Measurements from ENCODE around the gene ACBD6.

Gene ACBD6

DNA sequence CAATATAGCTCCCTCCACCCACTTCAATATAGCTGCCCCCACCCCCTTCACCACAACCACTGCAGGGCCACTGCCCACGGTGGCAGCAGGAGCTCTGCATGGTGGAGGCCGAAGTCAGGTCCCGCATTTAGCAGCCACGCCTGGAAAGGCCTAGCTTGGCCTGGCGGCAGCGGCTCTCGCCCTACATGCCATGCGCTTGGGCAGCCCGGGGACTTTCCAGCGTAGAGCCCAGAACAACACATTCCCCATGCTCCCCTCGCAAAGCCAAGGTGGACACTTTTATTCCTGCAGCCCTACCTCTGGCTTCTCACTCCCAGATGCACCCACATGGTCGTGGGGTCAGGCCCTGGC lies 235.2 kb downstream of the ACBD6 start:
- DNase-seq: no peak

DNA sequence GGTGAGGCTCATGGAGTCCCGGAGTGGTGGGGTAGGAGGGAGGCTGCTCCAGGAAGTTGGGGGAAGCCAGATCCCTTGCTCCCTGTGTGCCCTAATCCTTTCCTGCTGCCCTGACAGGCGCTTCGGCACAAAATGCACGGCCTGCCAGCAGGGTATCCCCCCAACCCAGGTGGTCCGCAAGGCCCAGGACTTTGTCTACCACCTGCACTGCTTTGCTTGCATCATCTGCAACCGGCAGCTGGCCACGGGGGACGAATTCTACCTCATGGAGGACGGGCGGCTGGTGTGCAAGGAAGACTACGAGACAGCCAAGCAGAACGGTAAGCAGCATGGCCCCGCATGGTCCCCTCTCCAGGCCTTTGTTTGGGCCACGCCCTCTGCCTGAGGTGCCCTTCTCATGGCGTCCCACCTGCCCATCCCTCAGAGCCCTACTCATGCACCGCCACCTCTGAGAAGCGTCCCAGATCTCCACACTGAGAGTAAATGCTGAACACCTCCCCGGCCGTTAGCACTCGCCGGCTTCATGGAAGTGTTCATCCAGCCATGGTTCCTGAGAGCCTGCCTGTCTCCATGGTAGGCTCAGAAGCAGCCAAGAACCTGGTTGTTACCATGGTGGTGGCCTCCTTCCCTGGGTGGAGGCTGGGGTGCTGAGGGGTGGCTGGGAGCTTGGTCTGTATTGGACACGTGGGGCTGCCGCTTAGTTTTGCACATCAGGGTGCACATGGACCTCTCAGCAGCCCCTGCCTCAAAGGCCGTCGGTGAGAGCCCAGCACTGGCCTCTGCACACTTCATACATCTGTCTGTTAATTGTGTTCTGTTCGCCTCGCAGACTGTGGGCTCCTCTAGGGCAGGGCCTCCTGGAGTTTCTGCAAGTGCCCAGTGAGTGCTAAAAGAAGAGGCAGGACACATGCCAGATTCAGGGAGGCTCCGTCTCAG lies 235.8 kb downstream of the ACBD6 start:
- DNase-seq: no peak

DNA sequence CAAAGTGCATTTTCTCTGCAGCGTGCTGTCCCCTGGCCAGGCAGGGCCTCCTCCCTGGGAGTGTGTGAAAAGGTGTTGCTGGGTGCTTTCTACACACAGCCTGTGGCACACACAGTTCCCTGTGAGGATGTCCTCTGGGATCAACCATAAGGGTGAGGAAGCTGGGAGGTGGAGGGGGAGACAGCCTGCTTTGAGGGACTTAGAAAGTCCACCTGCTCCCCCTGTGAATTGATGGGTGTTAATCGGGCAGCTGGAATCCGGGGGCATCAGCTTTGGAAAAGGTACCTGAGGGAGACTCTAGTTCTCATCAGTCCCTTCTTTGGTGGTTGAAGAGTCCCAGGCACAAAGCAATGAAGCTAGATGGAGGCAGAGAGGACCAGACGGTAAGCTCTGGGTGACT lies 236.5 kb downstream of the ACBD6 start:
- DNase-seq: no peak

DNA sequence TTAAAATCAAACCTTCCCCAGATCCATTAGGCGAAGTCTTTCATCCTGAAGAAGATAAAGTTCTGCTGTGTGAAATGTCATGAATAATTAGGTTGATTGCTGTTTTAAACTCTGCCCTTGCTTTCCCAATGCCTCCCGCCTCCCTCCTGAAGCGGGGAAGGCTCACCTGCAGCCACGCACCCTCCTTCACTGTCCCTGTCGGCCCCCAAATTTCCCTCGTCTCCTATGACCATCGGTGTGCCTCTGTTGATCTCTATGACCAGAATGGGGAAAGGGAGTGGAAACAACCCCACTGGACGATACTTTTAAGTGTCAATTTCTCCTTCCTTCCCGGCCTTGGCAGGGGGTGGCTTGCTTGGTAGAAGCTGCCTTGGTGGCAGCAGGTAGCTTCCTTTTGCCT lies 237.2 kb downstream of the ACBD6 start:
- no peak for DNase-seq

DNA sequence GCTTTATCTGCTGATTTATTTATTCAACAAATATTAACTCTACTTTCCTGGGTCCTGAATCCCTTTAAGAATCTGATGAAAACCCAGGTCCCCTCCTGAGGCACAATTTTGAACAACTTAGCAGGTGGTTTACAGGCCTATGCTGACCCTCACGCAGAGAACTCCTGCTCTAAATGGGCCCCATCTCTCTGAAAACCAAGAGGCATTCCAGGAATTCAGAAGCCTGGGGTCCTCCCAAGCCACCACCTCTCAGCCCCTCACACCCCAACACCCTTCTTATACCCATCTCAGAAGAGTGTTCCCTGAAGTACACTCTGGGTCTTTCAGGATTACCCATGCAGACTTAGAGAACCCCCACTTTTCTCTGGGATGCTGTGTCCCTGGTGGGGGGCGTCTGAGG lies 237.8 kb downstream of the ACBD6 start:
- no peak for DNase-seq

DNA sequence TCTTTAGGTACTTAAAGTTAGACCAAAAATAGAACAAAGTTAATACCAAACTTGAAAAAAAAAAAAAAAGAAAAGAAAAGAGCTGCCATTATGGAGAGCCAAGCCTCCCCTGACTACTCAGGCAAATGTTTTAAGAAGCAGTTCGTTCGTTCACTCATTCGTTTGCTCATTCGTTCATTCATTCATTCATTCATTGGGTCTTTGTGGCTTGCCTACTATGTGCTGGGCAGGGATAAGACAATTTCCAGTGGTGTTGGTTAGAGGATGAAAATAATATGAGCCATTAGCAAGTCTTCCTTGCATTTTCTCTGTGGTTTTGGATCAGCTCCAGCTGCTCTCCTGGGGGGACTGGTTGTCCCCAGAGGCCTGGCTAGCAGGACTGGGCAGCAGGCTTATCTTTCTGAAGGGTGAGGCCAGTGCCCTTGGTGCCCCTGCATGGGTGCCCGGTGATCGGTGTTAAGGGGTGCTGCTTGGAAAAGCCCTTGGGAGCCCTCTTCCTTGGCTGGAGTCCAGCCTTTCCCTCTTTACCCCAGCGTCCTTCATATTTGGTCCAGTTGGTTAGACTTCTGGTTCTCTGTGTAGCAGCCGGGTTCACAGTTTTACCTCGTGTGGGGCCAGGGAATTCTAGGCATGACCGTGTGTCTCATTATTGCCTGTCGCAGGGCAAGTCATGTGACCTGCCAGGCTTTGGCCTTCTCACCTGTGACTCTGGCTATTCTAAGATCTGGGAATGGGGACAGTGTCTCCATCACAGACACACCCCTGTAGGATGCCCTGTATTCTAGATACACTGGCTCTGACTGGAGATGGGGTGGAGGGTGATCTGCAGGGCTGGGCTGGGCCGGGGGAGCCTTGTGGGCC lies 239.5 kb downstream of the ACBD6 start:
- DNase-seq: no peak

DNA sequence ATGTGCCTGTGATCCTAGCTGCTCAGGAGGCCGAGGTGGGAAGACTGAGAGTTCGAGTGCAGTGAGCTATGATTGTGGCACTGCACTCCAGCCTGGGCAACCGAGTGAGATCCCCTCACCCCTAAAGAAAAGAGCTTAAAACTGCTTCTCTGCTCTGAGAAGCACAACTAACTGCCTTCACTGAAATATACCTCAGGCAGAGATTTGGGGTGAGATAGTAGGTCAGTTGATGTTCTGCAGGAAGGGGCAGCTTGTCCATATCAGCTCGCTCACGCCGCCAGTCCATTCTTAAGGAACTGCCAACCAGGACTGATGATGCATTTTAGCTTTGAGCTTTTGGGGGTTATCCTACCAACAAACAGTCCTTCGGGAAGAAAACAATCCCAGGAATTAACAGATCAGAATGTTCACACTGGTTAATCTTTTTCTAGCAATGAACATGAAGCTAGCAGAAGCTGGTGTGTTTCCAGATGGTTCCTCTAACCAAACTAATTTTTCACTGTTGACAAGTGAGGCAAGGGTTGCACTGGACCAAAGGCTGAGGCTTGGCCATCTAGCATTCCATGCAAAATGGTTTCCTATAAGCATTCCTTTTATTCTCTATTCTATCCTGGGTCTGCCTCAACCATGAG lies 240.7 kb downstream of the ACBD6 start:
- DNase-seq: no peak

DNA sequence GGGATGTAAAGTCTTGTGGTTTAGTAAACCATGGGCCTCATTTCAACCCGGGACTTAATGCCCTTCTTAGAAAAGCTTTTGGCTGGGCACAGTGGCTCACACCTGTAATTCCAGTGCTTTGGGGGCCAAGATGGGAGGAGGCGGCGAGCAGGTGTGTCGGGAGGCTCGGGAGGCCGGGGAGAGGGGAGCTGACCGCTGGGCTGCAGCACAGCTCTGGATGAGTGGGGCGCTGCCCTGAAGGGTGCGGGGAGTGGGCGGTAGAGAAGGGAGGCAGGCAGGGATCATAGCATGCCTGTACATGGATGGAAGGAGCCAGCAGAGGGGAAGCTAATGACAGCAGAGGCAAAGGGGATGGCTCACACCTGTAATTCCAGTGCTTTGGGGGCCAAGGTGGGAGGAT lies 241.3 kb downstream of the ACBD6 start:
- DNase-seq: no peak

DNA sequence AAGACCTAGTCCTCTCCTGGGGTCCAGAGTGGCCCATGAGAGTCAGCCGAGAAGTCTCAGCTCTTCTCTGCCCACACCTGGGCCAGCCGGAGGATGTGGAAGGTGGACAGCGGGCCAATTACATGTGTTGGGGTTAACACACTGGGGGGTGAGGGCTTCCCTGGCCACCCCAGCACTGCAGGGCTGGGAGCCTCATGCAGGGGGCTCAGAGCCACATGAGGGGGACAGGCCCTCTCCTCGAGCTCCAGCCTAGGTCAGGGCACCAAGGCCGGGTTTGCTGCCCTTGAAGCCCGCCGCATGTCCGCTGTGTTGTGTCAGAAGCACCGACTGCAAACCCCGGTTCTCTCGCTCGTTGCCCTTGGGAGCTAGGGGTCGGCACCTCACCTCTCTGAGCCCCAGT lies 241.8 kb downstream of the ACBD6 start:
- DNase-seq: no peak

DNA sequence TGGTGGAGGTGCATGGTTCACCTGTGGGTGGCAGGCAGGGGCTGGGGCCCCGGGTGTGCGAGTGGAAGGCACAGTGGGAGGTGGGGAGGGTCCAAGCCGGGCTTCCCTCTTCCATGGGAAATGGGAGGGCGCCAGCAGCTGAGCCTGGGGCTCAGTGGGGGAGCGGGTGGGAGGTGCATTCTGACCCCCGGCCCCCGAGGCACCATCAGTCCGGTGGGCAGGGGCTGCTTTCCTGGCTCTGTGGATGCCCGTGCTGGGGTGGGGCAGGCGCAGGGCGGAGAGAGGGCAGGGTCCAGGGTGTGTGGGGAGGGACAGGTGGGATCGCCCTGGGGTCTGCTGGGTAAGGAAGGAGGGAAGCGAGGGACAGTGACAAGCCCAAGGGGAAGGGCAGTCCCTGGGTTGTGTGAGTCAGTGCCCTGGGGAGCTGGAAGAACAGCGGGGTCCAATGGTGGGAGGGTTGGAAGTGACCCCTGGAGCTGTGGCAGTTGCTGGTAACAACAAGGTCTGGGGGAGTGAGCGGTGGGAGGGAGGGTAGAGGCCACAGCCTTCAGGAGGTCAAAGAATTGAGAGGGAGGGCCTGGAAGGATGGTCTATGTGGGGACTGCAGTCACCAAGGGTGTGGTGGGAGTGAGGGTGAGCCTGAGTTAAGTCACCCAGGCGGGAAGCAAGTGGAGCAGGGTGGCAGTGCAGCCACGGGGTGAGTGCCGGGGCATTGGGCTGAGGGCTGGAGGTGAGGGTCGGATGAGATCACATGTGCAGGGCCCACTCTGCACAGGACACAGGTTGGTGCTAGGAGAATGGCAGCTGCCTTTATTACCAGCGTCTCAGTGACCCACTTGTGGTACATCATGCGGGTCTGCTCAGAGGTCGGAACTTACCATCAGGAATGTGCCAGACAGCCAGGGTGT lies 242.7 kb downstream of the ACBD6 start:
- DNase-seq: no peak

DNA sequence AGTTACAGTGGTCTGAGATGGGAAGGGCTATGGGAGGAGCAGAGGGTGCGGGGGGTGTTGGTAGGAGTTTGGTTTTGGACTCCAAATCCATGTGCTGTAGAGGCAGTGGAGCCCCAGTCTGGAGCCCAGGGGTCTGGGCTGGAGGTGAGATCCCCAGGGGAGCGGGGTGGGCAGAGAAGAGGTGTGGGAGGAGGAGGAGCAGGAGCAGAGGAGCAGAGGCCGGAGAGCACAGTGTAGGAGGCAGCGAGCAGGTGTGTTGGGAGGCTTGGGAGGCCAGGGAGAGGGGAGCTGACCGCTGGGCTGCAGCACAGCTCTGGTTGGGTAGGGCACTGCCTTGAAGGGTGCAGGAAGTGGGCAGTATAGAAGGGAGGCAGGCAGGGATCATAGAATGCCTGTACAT lies 243.4 kb downstream of the ACBD6 start:
- DNase-seq: no peak

DNA sequence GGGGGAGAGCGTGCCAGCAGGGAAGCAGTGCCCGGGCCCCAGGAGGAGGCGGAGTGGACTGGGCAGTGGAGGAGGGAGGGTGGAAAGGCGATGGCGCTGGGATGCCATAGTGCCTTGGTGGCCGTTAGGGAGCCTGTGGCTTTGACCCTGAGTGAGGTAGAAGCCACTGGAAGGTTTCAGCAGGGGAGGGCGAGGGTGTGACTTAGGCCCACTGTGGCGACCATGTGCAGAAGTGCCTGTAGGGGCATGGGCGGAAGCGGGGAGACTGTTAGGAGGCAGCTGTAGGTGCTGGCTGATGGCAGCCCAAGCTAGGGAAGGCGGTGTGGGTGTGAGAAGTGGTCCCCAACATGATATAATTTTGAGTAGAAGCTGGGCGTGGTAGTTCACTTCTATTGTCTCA lies 244.1 kb downstream of the ACBD6 start:
- no peak for DNase-seq

DNA sequence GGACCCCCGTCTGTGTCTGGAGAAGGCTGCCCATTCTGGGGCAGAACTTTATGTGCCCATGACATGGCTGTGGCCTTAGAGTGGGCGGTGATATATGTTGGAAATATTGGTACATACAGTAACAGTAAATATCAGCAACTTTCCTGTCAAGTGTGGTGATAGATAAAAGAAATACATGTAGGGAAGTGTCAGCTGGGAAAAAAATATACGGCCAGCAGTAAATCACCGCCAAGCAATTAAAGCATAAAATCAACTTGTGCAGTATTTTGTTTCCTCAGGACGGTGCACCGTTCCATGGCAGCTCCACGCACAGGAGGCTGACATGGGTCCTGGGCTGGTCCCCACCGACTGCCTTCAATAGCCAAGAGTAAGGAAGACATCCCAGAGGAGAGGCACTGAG lies 244.9 kb downstream of the ACBD6 start:
- DNase-seq: no peak

DNA sequence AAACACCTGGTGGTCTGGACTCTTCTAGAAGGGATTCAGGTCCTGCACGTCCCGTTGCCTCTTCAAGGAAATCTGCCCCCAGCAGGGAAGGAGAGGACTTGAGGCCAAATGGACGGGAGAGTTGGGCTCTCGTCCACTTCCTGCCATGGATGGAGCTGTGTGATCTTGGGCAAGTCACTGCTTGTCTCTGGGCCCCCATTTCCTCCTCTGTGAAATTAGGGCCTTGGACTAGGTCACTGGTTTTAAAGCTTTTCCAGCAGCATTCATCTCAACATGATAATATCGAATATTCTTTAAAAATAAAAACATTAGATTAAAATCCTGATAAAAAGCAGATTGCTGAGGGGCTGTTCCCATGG lies 245.4 kb downstream of the ACBD6 start:
- DNase-seq: no peak

DNA sequence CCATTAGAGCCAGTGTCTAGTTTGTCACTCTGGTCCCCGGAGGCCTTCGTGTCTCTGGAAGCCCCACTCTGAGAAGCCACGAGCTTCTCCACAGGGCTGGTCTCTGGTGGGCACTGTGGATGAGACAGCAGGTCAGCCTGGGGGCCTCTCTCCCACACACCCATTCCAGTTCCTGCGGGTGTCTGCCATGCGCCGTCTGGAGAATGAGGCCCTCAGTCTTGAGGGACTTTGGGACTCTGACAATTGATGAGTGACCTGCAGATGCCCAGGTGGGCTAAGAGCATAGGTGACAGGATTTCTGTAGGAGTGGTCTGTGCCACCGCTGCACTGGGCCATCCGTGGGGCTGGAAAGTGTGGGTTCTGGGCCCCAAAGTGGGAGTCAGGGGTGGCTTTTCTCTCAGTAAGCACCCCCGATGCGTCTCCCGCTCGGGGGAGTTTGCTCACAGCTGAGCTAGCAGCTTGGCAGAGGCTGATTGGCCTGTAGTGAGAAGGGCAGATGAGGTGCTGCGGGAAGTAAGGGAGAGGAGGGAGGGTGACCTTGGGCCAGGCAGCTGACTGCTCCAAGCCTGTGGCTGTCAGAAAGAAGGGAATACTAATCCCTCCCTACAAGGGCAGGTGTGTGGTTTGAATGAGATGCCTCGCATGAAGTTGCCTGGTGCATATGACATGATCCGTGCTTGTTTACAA lies 245.9 kb downstream of the ACBD6 start:
- no peak for DNase-seq

DNA sequence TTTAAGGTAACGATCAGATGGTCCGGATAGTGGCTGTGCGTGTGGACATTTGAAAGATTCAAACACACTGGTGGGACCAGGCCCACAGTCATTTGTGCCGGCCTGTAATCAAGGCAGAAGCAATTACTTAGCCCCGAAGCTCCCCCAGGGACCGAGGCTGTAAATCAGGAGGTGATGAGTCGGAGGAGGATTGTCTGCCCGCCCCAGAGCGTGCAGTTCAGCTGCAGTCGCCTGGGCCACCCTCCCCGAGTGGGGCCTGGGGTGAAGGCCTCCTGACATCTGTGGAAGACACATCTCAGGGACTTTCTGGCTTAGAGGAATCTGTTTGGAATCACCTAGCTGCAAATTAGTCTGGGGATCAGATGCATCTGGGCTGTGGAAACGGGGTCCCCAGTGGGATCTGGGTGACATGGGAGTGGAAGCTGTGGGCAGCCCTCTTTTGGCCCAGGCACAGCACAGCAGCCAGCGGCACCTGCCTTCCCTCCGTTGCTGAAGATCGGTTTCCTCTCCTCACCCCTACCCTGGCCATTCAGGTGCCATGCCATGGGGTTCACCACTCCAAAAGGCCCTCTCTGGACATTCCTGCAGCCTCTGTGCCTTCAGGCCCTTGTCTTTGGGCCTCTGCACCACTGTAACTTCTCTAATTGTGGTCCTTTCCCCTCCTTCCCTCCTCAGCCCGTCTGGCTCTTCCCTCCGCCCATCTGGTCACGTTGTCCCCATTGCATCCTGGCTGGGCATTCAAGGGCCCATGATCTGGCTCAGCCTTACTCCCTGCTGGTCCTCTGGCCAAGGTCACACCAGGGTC lies 246.6 kb downstream of the ACBD6 start:
- no peak for DNase-seq

DNA sequence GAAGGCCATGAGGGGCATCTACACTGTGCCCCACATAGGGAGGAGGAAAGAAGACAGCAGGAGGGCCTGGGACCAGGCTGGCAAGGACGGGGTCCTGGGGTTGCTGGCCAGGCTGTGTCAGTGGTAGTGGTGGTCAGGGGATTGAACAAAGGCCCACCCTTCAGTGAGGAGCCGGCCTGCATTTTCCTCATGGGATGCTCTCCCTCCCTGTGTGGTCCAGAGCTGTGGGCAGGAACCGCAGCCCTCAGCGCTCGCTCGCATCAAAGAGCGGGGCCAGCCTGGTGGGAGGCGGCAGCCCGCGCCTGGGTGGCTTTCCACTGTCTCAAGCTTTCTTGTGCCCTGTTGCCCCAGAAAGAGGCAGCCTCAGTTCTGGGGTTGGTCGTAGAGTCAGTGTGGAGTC lies 247.5 kb downstream of the ACBD6 start:
- DNase-seq: no peak

DNA sequence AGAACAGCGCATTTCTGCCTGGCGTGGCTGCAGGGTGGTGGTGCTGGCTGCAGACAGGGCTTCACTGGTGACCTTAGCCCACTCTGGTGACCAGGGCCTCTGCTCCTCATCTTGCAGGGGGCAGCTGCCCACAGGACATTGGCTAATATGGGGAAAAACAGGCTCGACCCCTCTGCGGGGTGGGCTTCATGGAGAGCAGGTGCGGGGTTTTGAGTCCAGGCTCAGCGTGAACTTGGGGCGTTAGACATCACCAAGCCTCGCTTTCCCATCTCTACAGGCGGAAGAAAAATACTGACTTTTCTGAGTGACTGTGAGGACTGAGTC lies 247.9 kb downstream of the ACBD6 start:
- DNase-seq: no peak

DNA sequence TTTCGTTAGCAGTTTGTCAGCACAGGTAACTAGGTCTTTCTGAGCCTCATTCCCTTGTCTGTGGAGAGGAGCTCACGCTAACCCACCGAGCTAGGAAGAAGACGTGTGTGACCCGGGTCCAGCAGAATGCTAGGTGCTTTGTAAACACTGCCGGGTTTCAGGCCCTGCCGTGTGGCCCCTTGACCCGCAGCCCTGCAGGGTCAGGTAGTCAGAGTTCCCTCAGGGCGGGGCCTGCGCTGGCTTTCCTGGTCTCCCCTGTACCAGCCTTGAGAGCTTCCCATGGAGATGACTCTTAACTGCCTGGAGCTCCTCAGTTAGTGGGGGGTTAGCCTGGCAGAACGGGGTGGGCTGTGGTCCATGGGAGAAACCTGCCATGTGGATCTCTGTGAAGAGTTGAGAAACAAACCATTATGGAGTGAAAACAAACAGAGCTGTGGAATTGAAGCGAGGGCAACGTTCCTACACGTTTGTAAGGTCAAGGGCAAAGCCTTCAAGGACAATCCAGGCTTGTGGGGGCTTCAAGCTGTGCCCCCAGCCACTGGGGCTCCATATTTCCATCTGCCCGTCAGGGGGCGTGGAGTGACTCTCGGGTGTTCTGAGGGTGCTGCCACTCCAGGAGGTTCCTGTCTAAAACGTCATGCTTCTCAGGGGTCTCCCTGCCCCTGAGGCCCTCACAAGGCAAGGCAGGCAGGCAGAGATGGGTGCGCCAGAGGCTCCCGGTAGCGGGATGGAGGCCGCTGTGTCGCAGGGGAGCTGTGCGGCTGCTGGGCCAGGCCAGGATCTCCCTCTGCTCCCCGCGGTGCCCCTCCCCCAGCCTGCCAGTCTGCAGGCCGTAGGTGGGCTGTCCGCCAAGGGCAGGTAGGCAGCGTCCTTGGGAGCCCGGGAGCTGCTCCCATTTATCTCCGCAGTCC lies 248.5 kb downstream of the ACBD6 start:
- no peak for DNase-seq
